SW480 (cell line): ENCODE results near the gene TUT1.
"Not testable (repeated sequence)": the region's sequence is repeated elsewhere in the genome, so short reads cannot be mapped to it uniquely, and the experiment has no call there.

Experiments
- DNase-seq: peaks from one replicate; pipeline ENCODE4 v3.0.0-alpha.2; 2016; ENCODE audit warnings: low spot score

Gene TUT1

DNA sequence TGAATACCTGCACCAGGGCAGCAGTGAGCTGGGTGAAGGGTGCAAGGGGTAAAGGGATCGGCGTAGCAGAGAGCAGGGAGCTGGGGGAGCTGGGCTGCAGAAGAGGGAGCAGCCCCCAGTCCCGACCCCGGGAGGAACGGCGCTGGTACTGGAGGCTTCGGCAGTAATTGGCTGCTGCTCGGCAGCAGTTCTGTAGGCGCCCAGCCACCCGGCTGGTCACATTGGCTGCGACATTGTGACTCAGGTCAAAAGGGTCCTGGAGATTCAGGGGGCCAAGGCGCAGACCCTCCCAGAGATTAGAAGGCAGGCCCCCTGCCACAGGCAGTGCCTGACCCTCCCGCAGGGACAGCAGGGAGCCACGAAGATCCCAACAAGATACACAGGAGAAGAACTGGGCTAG lies 15.5 kb downstream of the TUT1 start:
- no peak for DNase-seq

DNA sequence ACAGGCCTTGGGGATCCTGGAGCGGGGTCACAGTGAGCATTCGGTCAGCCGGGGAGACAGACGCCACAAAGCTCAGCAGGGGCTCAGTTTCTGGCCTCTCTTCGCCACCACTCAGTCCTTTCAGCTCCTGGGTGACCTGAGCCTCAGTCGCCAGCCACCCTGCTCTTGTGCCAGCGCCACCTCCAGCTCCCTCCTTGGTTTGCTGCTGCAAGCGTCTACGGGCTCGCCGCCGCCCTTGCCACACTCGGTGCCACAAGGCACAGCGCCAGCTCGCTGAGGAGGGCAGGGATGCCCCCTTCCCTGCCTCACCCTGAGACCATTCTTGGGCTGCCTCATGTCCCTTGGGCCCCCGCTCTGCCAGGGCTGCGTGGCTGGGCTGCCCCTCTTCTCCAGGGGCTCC lies 16.2 kb downstream of the TUT1 start:
- DNase-seq, result no peak

DNA sequence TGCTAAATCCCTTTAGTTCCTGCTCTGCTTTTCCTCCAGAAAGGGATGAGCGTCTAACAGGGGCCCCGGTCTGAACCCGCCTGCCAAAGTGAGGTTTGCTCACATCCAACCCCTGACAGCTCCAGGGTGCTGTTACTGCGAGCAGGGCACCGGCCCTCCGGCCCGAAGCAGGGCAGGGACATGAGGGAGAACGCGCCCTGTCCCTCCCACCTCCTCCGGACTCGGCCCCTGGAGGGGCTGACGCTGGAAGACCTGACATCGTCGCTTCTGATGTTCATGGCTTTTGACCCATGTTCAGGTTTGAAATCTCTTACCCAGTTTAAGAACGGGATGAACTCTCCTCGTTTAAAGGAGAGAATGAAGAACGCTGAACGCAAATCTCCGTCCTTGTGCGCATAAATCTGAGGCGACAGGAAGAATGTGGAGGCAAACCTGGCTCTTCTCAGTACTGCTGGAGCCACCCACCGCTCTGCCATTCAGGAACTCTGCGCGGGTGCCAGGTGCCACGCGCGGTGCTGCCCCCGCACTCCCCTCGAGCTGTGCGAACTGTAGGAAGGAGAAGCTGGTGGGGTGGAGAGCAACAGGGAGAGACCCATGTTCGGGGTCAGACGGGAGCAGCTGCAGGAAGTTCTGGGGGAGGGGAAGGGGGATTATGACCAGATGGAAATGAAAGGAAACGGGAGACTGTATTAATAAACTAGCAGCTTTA lies 16.8 kb downstream of the TUT1 start:
- DNase-seq, result peak; percentile 11

DNA sequence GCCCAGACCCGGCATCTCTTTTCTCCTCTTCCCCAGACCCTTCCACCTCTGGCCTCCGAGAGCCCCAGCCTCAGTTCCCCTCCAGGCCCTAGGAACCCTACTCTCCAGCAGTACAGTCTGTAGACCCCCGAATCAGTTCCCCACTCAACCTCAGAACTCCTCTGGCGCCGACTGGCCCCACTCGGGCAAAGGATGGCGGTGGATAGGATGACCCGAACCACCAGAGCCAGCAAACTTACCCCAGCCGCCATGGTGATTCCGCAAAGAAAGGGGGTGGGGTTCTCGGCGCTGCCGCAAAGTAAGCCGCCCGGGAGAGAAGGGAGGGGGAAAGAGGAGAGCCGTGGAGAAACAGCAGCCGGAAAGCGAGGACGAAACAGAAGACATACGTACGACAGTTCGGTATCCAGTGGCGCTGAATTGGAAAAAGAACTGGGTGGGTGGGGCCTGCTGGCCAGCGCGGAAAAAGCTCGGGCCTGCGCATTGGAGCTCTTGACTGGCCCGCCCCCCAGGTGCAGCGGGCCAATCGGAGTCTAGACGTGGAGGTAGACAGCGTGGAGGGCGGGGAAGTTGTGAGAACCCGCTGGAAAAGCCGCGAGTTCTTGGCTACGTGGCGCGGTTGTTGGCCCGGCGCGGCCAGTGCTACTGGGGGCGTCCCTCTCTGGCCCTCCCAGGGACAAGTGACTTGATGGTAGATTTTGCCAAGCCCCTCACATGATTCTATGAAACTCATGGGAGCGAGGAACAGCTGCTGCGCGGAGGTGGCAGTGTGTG lies 17.5 kb downstream of the TUT1 start, which contains the start of gene EEF1G:
EEF1G (minus strand) TSS at position 300 of the 771 bp plus-strand sequence; CDS start at position 251, 49 bp downstream.
- peak; percentile 100 for DNase-seq

DNA sequence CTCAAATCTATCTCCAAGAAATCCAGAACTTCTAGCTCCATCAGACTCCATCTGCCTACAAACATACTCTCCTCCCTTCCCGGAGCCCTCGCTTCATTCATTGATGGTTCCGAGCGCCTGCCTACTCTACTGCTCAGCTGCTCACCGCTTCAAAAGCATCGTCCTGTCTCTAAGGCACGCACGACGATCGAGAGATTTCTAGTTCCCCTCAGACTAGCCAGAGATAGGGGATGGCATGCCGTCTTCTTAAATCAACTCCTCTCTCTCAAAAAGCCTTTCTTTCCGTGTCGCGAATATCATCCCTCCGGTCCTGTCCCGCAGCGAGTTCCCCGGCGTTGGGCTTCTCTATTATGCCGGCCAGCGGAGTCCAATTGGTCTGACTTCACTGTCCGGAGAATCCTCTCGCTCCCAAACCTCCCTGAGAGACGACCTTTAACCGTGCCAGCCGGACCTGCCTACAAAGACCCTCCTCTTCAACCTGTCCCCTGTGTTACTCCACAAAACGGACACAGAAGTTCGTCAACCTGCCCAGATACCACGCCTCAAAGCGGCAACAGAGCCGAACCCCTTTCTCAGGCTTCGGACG lies 18.2 kb downstream of the TUT1 start:
- peak; percentile 30 for DNase-seq

DNA sequence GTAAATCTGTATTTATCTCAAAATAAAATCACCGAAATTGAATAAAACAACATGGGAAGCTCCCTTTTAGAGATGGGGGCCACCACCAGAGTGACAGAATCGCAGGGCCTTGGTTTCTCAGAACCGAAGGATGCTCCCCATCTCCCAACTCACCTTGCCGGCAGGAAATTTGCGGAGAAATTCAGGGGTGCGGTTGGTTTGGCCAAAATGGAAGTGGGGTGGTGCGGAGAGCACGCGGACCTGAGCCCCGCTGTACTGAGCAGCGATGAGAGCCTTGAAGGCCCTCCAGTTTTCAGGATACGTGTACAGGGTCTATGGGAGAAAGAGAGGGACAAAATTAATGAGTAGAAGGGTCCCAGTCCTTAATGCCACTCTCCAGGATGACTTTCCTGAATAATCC lies 18.9 kb downstream of the TUT1 start:
- DNase-seq, result no peak

DNA sequence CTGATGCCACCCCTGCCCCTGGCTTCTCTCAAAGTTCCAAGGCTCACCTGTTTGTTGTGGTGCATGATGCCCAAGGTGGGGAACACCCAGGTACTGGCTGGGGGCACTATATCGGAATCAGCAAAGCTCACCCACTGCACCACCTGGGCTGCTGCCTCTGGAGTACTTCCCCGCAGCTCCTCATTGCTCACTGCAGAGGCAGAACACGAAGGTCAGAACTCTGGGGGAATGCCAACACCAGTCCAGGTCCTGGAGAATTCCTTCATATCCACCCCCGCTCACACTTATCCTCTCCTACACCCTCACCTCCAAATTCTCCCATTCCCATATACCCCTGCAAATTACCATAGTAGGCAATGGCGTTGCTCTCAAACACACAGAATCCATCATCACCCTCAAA lies 19.8 kb downstream of the TUT1 start:
- not testable (repeated sequence) for DNase-seq

DNA sequence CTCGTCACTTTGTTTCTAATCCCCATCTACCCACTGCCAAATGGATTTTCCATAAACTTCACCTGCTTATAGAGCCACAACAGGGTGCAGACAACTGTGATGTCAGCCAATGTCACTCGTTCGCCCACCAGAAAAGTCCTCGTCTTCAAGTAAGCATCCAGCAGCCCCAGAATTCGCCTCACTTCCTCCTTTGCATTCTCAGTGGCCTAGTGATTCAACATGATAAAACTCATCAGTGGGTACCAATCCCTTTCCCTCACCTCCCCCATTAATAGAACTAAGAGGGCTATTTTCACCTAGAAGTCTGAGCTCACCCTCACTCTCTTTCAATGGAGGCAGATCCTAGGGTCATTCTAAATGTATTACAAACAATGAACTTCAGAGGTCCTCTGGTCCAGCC lies 20.4 kb downstream of the TUT1 start:
- DNase-seq, result not testable (repeated sequence)

DNA sequence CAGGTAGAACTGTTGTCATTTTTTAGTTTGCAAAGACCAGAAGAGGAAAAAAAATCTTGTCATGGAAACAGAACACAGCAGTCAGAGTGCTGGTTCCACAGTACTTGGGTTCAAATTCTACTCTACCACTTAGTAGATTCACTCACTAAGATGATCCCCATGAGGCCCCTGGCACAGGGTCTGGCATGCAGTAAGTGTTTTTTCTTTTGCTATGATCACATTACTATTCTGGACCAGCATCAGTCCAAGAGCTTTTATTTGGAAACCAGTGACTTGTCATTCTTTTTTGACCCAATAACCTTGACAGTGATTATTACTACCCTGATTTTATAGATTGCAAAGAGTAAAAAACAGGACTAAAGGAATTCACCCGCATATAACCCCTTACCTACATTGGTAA lies 21.7 kb downstream of the TUT1 start:
- DNase-seq, result no peak

DNA sequence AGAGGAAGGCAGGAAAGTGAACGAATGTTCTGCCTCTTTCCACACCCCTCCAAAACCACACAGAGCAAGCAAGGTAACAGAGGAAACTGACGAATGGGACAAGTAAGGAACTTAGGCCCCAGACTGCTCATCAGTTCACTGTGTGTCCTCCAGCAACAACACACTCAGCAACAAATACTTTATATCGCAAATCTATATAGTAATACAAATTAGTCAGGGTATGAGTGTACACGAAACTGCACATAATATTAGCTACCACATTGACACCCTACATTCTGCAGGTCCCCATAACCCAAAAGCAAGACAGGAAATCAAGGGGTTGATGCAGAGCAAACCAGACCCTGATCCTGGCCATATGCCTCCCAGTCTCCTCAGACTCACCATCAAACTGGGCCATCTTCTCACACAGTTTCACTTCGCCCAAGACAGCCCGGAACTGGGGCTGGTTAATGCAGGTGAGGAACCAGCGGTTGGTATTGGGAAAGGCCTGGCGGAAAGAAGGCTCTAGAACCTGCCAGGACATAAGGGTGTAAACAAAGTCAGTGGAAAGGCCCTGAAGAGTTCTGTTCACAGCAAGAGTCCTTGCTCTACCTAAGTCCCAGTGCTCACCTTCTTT lies 24.2 kb downstream of the TUT1 start:
- no peak for DNase-seq

DNA sequence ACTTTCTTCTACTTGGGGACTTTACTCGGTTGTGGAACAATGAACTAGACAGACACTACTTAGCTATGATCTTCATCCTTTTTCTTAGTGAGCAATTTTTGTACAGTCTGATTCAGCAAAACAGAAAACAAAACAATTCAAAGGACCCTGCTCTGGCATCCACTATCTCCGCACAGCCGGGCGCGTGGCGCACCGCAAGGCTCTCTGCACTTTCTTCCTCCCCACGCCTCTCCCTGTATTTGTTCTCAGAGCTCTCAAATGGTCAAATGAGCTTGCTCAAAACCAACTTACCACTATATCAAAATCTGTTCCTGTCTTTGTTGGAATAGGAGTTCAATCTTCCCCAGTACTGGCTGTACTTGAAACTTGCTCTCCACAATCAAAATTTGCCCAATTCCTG lies 25.1 kb downstream of the TUT1 start:
- DNase-seq, result no peak

DNA sequence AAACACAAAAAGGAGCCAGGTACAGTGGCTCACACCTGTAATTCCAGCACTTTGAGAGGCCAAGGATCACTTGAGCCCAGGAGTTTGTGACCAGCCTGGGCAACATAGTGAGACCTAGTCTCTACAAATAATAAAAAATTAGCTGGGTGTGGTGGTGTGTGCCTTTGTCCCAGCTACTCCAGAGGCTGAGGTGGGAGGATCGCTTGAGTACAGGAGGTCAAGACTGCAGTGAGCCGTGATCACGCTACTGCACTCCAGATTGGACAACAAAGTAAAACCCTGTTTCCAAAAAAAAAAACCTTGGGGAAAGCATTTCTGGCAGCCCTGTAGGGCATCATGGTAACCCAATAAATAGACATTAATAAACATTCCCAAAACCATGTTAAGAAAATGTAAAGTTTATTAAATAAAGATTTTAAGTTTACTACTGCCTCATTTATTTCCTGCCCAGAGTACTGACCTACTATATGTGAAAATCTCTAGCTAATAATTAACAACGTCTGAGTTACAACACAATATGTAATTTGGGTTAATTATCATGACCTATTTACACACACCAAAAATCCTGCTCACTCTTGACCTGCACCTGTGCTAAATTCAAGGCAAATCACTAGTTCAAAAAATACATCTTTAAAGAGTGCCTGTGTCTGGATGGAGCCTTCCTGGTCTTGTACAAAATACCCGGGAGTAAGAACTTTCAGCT lies 26.1 kb downstream of the TUT1 start:
- no peak for DNase-seq

DNA sequence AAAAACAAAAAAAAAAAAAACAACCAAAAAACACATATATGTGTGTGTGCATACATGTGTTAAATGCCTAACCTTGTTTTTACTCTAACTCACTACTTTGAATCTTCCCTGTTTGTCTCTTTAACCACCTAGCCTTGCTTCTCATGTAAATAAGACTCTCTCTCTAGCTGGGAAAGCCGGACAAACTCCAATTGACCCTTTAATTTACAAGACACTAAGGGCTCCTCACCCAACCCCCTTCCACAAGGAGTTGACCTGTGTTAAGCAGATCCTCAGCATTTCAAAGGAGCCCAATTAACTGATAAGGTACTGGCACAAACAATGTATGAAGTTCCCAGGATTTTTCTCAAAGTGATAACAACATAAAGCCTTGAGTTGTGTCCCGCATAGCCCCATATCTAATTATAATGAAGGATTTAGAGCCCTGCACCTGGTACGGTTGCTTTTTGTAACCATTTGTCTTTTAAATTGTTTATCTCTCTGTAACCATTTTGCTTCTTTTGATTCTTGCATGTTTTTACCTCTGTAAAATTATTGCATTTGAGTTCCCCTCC lies 29.6 kb downstream of the TUT1 start:
- not testable (repeated sequence) for DNase-seq

DNA sequence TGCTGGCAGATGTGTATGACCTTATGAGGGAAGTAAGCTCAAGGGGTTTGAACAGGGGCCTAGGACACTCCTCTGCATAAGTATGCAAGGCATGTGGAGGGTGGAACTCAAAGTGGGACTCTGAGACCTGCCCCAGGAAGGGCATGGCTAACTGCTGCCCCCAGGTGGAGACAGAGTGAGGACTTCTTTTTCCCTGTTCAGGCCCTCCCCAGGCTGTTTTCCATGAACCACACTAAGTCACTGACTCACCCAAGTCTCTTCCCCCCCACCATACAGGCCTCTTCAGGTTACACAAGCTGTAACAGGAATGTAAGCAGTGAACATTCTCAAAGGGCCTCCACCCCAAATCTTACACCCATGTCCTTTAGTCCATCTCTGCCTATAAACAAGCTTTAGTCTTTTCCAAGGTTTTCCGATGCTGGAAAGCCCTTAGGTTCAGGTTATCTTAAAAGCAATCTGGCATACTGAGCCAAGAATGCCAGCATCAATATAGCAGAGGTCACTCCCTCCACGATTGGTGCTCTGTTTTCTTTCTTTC lies 30.7 kb downstream of the TUT1 start:
- peak; percentile 94 for DNase-seq

DNA sequence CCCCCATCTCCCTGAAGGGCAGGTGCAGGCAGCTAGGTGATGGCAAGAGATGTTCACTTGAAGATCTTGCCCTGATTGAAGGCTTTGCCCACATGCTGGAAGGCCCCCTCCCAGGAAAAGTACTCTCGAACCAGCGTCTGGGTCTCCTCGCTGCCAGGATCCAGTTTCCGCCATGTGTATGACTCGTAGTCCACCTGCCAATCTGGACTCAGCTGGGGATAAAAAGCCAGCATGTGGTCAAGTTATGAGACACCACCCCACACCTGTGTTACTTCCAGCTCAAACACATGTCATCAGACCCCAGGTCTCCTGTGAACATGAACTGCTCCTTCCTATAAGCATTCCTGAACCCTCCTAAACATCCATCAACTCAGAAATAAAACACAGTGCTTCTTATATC lies 31.7 kb downstream of the TUT1 start:
- DNase-seq, result not testable (repeated sequence)

DNA sequence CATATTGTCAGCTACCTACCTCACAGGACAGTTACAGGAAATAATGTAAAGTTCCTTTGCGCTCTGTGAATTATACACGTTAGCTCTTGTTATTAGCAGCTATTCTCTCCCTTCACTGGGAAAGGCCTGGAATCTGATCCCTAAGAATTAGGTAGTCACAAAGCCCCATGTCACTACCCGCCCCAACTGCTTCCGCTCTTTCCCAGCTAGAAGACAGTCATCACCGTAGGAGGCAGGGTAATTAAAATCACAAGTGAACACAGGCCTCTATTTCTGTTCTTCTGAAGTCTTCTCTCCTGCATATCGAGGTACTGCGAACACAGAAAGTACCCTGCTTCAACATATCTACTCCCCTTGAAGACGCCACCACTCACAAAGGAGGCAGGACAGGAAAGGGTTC lies 32.1 kb downstream of the TUT1 start:
- no peak for DNase-seq

DNA sequence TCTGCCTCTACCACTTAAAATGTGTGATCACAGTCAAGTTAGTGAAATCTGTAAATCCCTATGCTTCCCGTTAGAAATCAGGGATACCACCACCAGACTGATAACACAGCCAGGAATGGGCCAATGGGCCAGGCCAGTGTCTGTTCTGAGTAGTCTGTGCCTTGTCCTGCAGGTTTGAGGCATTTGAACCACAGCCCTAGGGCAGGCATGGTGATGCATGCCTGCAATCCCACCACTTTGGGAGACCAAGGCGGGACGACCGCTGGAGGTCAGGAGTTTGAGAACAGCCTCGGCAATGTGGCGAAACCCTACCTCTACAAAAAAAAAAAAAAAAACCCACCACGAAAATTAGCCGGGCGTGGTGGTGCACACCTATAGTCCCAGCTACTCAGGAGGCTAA lies 32.7 kb downstream of the TUT1 start:
- DNase-seq, result no peak

DNA sequence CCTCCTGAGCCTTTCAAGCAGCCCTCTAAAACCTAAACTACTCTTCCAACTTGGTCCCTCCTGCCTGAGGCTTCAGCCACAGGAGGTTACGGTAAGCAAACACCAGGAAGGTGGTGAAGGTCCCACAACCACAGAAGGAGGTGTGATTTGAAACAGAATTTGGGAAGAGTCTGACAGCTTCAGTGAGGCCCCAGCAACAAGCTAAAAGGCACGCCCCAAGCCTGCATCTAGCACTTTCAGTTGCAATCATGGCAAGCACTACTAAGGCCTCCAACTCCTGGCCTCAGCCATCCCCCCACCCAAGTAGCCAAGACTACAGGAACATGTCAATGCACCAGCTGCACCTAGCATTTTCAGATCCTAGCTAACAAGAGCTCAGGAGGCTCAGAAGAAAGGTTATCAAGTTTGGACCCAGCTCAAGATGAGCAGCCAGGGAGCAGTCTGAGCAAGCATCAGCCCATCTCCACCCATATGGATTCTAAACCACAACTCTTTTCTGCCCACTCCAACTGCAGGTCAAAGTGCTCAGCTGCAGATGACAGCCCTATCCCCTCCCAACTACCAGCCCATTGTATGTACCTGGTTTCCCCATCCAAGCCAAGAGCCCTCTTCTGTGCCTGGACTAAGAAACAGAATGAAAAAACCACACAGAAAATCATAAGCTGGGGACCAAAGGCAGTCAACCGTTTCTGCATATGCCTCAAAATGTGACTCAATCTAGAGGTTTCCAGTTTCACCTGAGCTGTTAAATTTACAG lies 34.3 kb downstream of the TUT1 start:
- DNase-seq, result peak; percentile 60

DNA sequence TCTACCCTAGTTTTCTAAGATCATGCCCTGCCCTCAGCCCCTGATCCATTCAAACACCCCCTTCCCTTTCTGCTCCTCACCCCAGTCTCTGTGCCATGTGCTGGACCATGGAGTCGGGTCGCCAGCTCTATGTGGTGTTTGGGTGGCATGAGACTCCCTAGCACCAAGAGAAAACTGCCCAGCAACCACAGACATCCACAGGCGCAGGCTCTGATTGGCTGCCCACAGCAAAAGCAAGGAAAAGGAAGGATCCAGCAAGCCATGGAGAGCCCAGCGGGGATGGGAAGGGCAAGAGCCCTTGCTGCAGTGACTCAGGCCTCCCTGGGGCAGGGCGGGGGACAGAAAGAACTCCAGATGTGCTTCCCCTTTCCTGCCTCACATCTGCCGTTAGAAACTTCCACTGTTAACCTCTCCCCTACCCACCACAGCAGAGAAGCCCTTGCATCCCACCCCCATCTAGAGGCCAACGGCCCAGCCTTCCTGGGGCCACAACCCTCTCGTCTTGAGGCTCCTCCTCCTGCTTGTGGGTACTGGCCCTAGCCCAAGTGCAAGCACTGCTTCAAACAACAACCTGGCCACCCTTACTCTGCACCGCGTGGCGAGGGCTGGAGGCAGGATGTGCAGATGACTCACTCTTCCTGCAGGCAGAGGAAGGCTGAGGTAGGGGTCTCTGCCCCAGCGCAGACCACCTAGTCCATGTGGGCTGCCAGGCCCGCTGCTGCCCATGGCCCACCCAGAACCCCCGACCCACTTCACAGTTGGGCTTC lies 35.0 kb downstream of the TUT1 start:
- peak; percentile 97 for DNase-seq
